ENCODE results near the gene STYK1.

STYK1 gene

GRCh38 chr12:10652192-10652591, 21.7 kb downstream of the STYK1 start:
- TF ChIP-seq, protein P1, sequence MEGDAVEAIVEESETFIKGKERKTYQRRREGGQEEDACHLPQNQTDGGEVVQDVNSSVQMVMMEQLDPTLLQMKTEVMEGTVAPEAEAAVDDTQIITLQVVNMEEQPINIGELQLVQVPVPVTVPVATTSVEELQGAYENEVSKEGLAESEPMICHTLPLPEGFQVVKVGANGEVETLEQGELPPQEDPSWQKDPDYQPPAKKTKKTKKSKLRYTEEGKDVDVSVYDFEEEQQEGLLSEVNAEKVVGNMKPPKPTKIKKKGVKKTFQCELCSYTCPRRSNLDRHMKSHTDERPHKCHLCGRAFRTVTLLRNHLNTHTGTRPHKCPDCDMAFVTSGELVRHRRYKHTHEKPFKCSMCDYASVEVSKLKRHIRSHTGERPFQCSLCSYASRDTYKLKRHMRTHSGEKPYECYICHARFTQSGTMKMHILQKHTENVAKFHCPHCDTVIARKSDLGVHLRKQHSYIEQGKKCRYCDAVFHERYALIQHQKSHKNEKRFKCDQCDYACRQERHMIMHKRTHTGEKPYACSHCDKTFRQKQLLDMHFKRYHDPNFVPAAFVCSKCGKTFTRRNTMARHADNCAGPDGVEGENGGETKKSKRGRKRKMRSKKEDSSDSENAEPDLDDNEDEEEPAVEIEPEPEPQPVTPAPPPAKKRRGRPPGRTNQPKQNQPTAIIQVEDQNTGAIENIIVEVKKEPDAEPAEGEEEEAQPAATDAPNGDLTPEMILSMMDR (IDR thresholded peaks at IDR 0.05) = no peak

DNA sequence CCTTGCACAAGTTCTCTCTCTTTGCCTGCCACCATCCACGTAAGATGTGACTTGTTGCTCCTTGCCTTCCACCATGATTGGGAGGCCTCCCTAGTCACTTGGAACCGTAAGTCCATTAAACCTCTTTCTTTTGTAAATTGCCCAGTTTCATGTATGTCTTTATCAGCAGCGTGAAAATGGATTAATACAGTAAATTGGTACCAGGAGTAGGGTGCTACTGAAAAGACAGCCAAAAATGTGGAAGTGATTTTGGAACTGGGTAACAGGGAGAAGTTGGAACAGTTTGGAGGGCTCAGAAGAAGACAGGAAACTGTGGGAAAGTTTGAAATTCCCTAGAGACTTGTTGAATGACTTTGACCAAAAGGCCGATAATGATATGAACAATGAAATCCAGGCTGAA, 27.9 kb downstream of the STYK1 start:
- TF ChIP-seq, protein P1 (IDR thresholded peaks at IDR 0.05) = no peak

GRCh38 chr12:10641735-10642500, 31.9 kb downstream of the STYK1 start:
- TF ChIP-seq, protein P1 (IDR thresholded peaks at IDR 0.05) = no peak

- TF ChIP-seq, protein P1 (IDR thresholded peaks at IDR 0.05) = no peak
Measured at GRCh38 chr12:10638728-10639127, 35.1 kb downstream of the STYK1 start.

DNA sequence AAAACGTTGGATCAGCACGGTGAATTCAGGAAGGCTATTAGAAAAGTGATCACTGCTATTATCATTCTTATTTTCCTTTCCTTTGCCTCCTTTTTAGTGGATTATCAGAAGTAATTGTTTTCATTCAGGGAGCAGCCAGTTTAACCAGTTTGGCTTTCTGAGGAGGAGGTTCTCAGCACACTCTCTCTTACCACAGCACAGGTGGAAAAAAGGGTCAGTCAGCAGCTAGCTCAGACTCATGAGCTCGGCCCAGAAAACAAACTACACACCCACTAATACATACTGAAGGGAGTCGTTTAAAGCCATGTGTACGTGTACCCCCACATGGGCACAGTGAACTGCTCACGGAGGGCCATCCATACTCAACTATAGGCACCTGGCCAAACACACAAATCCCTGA, 37.2 kb downstream of the STYK1 start:
- TF ChIP-seq, protein P1 (IDR thresholded peaks at IDR 0.05) = no peak

DNA sequence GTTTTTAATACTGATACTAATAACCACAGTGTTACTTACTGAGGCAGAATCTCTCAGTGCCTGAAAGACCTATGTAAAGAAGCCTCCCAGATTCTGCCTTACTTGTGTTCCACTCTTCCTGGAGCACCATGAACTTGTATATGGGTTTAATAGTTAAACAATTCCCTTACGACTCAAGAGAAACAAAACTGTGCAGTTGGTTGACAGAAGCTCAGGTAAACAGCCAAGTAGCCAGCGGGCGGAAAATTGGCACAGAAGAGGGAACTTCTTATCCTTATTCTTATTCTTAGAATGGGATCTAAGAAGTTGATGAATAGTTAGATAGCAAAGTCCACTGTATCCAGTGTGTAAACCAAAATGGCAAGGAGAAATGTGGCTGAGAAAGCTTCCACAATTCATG, 37.7 kb downstream of the STYK1 start:
- TF ChIP-seq, protein P1 (IDR thresholded peaks at IDR 0.05) = no peak

DNA sequence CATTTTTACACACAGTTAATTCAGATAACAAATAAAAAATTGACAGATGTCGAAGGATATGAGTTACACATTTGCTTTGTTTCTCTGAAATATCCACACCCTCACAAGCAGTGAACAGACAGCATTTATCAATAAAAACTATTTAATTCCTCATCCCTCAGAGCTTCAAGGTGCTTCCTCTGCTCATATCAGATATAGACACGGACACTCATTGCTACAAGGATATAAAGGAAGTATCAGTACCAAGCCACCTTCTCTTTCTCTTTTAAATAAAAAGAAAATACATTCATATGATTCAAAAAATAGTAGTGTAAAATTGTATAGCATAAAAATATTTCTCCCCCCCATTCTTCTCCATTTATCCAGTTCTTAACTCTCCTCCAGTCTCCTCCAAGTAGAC, 38.5 kb downstream of the STYK1 start:
- TF ChIP-seq, protein P1 (IDR thresholded peaks at IDR 0.05) = no peak

DNA sequence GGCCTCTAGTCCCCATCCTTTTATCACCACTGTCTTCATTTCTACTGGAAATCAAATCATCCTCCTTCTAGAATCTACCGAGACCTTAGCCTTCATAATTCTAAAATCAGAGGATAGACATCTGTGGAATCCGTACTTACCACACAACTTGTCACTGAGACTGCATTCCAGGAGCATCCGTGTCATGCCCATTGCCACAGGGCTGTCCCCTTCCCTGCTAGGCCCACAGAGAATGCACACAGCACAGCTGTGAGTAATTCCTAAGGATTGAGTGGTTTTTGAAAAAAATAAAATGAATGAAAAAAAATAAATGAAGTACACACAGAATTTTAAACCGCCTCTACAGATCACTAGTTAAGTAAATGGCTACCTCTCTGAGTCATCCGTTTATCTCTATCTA, 39.4 kb downstream of the STYK1 start:
- TF ChIP-seq, protein P1 (IDR thresholded peaks at IDR 0.05) = no peak
